HG03520 (cell line): Measurements from ENCODE around the gene FSIP1.

Source experiments
- ATAC-seq: cut with Tn5 transposase; IDR thresholded peaks from one replicate; pipeline ENCODE4 v1.9.1; 2021; ENCODE audit warnings: mild to moderate bottlenecking, moderate library complexity; ENCODE audit not compliant: unreplicated experiment

Gene FSIP1

GRCh38 chr15:39792844-39793335, 10.2 kb upstream of the FSIP1 start:
- ATAC-seq: no peak

GRCh38 chr15:39792025-39792843, 9.6 kb upstream of the FSIP1 start:
- no peak for ATAC-seq

- no peak for ATAC-seq
These were observed 7.1 kb upstream of the FSIP1 start for GRCh38 chr15:39789736-39790135.

GRCh38 chr15:39788800-39789565, 6.3 kb upstream of the FSIP1 start:
- no peak for ATAC-seq

- ATAC-seq: no peak
These were observed 5.5 kb upstream of the FSIP1 start for GRCh38 chr15:39788108-39788507.

- ATAC-seq: no peak
These were observed 4.8 kb upstream of the FSIP1 start for GRCh38 chr15:39787479-39787878.

GRCh38 chr15:39786447-39787056, 3.9 kb upstream of the FSIP1 start:
- no peak for ATAC-seq

- no peak for ATAC-seq
These were observed 3.2 kb upstream of the FSIP1 start for GRCh38 chr15:39785841-39786240.

- ATAC-seq: no peak
These were observed 2.5 kb upstream of the FSIP1 start for GRCh38 chr15:39785139-39785538.

GRCh38 chr15:39784638-39785037, 2.0 kb upstream of the FSIP1 start:
- ATAC-seq: no peak

- ATAC-seq: no peak
These were observed 1.5 kb upstream of the FSIP1 start for GRCh38 chr15:39784125-39784524.

- no peak for ATAC-seq
These were observed 691 bp upstream of the FSIP1 start for GRCh38 chr15:39783244-39783820.

GRCh38 chr15:39781967-39782302, 706 bp downstream of the FSIP1 start:
- no peak for ATAC-seq

- ATAC-seq: no peak
These were observed 1.3 kb downstream of the FSIP1 start for GRCh38 chr15:39781147-39781966.

- ATAC-seq: no peak
These were observed 4.6 kb downstream of the FSIP1 start for GRCh38 chr15:39778021-39778420.

- ATAC-seq: no peak
These were observed 5.1 kb downstream of the FSIP1 start for GRCh38 chr15:39777496-39777895.

- no peak for ATAC-seq
These were observed 6.6 kb downstream of the FSIP1 start for GRCh38 chr15:39776068-39776467.

GRCh38 chr15:39774688-39775267, 7.9 kb downstream of the FSIP1 start:
- ATAC-seq: no peak

- no peak for ATAC-seq
These were observed 11.6 kb downstream of the FSIP1 start for GRCh38 chr15:39770748-39771689.
